NOMO-1 (cell line): ENCODE measurements around the gene MKI67.

Source experiments
- DNase-seq, 2 experiments: peaks; one replicate each; lab custom pipeline; 2025; ENCODE audit not compliant: unreplicated experiment in 2 of 2; lab: John Stamatoyannopoulos, UW

The MKI67 gene

GRCh38 chr10:128084991-128085390 is 41.2 kb downstream of the MKI67 start:
- no peak for DNase-seq

- no peak for DNase-seq
Observed at GRCh38 chr10:128084364-128084763, 41.9 kb downstream of the MKI67 start.

GRCh38 chr10:128083191-128083895 is 42.9 kb downstream of the MKI67 start:
- no peak for DNase-seq

GRCh38 chr10:128081720-128082119 is 44.5 kb downstream of the MKI67 start:
- no peak for DNase-seq

- no peak for DNase-seq
Observed at GRCh38 chr10:128081222-128081621, 45.0 kb downstream of the MKI67 start.

GRCh38 chr10:128080641-128081040 is 45.6 kb downstream of the MKI67 start:
- no peak for DNase-seq

- no peak for DNase-seq
Observed at GRCh38 chr10:128080231-128080630, 46.0 kb downstream of the MKI67 start.

GRCh38 chr10:128078136-128078969 is 47.9 kb downstream of the MKI67 start:
- DNase-seq: no peak

GRCh38 chr10:128077155-128077875 is 48.9 kb downstream of the MKI67 start:
- no peak for DNase-seq

GRCh38 chr10:128074589-128074988 is 51.6 kb downstream of the MKI67 start:
- DNase-seq: no peak

- DNase-seq: no peak
Observed at GRCh38 chr10:128073890-128074289, 52.3 kb downstream of the MKI67 start.

- DNase-seq: no peak
Observed at GRCh38 chr10:128072941-128073645, 53.1 kb downstream of the MKI67 start.

GRCh38 chr10:128072046-128072445 is 54.2 kb downstream of the MKI67 start:
- no peak for DNase-seq

- DNase-seq: no peak
Observed at GRCh38 chr10:128071417-128071782, 54.8 kb downstream of the MKI67 start.

GRCh38 chr10:128070721-128071416 is 55.4 kb downstream of the MKI67 start:
- no peak for DNase-seq

- DNase-seq: no peak
Observed at GRCh38 chr10:128070161-128070560, 56.1 kb downstream of the MKI67 start.

GRCh38 chr10:128069351-128070051 is 56.7 kb downstream of the MKI67 start:
- peak; percentile 62 to 63 for DNase-seq

GRCh38 chr10:128068398-128069285 is 57.6 kb downstream of the MKI67 start:
- no peak for DNase-seq
